ENCODE results near the gene PDLIM1.

- no peak for TF ChIP-seq CTCF (IDR thresholded peaks at IDR 0.05; ENCODE audit: low read length)
- TF ChIP-seq EZH2 (IDR thresholded peaks at IDR 0.05; ENCODE audit: borderline replicate concordance, low read length), result no peak
Observed at GRCh38 chr10:95249467-95249866, 41.3 kb downstream of the PDLIM1 start.
